K562 (cell line): ENCODE data around the gene SLAMF6. TPM values are rescaled to one million over a fixed set of nuclear protein-coding genes. Genes with fewer than 3 reads are reported as not detected.

Source experiments
- ATAC-seq: fragments of 200-7000 bp; cut with Tn5 transposase; 3 replicates; pipeline ENCODE4 v1.9.1; 2020; ENCODE audit warnings: moderate library complexity
- BruUV-seq: library from RNA; stranded (reverse); fragments of 400-500 nt; replicated peaks from 2 replicates; lab custom pipeline; 2021; lab: Mats Ljungman, UMichigan
- CTCF ChIA-PET: fragments of 300-600 bp; formaldehyde crosslinking; extraction: SDS; loops from one replicate; lab custom pipeline; 2021; ENCODE audit warnings: low intra/inter-chr PET ratio; lab: Yijun Ruan, JAX
- POLR2A ChIA-PET: fragments of 300-600, 350-650 bp; sonication (Branson Sonifier 250); formaldehyde crosslinking; extraction: SDS; loops from one replicate; lab custom pipeline; 2021; ENCODE audit warnings: antibody characterized with exemption, inconsistent platforms; lab: Yijun Ruan, JAX
- DNase-seq, 4 experiments: peaks; one replicate each; pipeline versions ENCODE4 v3.0.0 to v3.0.0-alpha.2; 2011 to 2018; ENCODE audit warnings: low spot score in 3 of 4, mixed read lengths in 3 of 4; ENCODE audit errors: extremely low read depth in 1 of 4
- FAIRE-seq: peaks from 2 replicates; lab custom pipeline; 2011; peaks lifted over from hg19 to GRCh38; lab: Jason Lieb, UNC
- H2AFZ ChIP-seq: 2 replicates; pipeline ENCODE4 v1.6.0; 2011; ENCODE audit warnings: low read depth, low read length, control low read depth, inconsistent platforms
- H3K27ac ChIP-seq: fragments of 200-600 bp; 3 replicates; pipeline ENCODE4 v1.8.0; 2011; ENCODE audit warnings: low read depth, mild to moderate bottlenecking, control low read depth, inconsistent platforms, low read length, moderate library complexity, mixed read lengths; ENCODE audit errors: extremely low read depth
- H3K27me3 ChIP-seq, 2 experiments: fragments of 300-600 bp in 1 of 2; 2 replicates in 1 of 2; 3 replicates in 1 of 2; pipeline versions ENCODE4 v1.6.0 to v1.8.0; 2011; ENCODE audit warnings: inconsistent platforms in 2 of 2, low read length in 2 of 2, mild to moderate bottlenecking in 1 of 2, mixed read lengths in 1 of 2, moderate library complexity in 1 of 2; ENCODE audit not compliant: control insufficient read depth in 2 of 2, insufficient read depth in 2 of 2
- H3K36me3 ChIP-seq: fragments of 300-600 bp; 3 replicates; pipeline ENCODE4 v1.8.0; 2011; ENCODE audit warnings: mild to moderate bottlenecking, low read length, inconsistent platforms; ENCODE audit not compliant: control insufficient read depth, insufficient read depth
- H3K4me1 ChIP-seq, 2 experiments: fragments of 200-600 bp in 1 of 2; replicated peaks in 1 of 2; 2 replicates in 1 of 2; 3 replicates in 1 of 2; pipeline versions ENCODE4 v1.5.1 to v1.8.0; 2011; ENCODE audit warnings: inconsistent platforms in 2 of 2, low read length in 2 of 2, mild to moderate bottlenecking in 1 of 2, mixed read lengths in 1 of 2, moderate library complexity in 1 of 2; ENCODE audit not compliant: control insufficient read depth in 2 of 2, insufficient read depth in 2 of 2
- H3K4me2 ChIP-seq: 2 replicates; pipeline ENCODE4 v1.6.1; 2011; ENCODE audit warnings: low read length, control low read depth, inconsistent platforms, mixed read lengths; ENCODE audit not compliant: insufficient read depth
- H3K4me3 ChIP-seq: fragments of 200-600 bp; sonication (generic), shearing (Covaris generic); 2 replicates; pipeline ENCODE4 v1.5.1; 2016; ENCODE audit warnings: control low read depth, inconsistent platforms
- H3K79me2 ChIP-seq: fragments of 200-600 bp; 3 replicates; pipeline ENCODE4 v1.8.0; 2011; ENCODE audit warnings: low read length, inconsistent platforms; ENCODE audit not compliant: control insufficient read depth, insufficient read depth
- H3K9ac ChIP-seq, 2 experiments: 2 replicates each; pipeline versions ENCODE4 v1.6.0 to v1.6.1; 2011; ENCODE audit warnings: low read depth in 2 of 2, low read length in 2 of 2, control low read depth in 1 of 2, inconsistent platforms in 1 of 2, mild to moderate bottlenecking in 1 of 2, mixed read lengths in 1 of 2; ENCODE audit not compliant: insufficient read depth in 1 of 2
- H3K9me1 ChIP-seq: one replicate; pipeline ENCODE4 v1.6.0; 2011; ENCODE audit warnings: inconsistent platforms, mild to moderate bottlenecking, low read length, moderate library complexity; ENCODE audit not compliant: control insufficient read depth, insufficient read depth
- H3K9me3 ChIP-seq: replicated peaks from 2 replicates; pipeline ENCODE4 v1.5.1; 2011; ENCODE audit warnings: low read depth, low read length, inconsistent platforms; ENCODE audit not compliant: control insufficient read depth, insufficient read depth
- H4K20me1 ChIP-seq: replicated peaks from 2 replicates; pipeline ENCODE4 v1.6.1; 2011; ENCODE audit warnings: low read length, inconsistent platforms, mixed read lengths; ENCODE audit not compliant: control insufficient read depth, insufficient read depth
- CAMTA2 ChIP-seq: fragments of 250-450 bp; sonication (Bioruptor Pico); conservative IDR thresholded peaks from 2 replicates; pipeline ENCODE4 v1.5.1; 2022
- E2F8 ChIP-seq: fragments of 450-650 bp; IDR thresholded peaks from 2 replicates; pipeline ENCODE4 v1.7.1; 2018; ENCODE audit warnings: mild to moderate bottlenecking, low read depth; ENCODE audit not compliant: partially characterized antibody
- GABPA ChIP-seq: fragments of 200-800 bp; sonication (Bioruptor generic); conservative IDR thresholded peaks from 2 replicates; pipeline ENCODE4 v1.6.1; 2016; ENCODE audit warnings: low read depth, missing genetic modification characterization, missing compliant biosample characterization
- HNRNPL ChIP-seq: fragments of 200-400 bp; formaldehyde crosslinking; IDR thresholded peaks from 2 replicates; pipeline ENCODE4 v1.6.1; 2017; ENCODE audit warnings: low read depth, mild to moderate bottlenecking, low read length
- NFIC ChIP-seq: fragments of 450-650 bp; IDR thresholded peaks from 2 replicates; pipeline ENCODE4 v1.6.1; 2017; ENCODE audit warnings: mild to moderate bottlenecking, inconsistent platforms
- PTBP1 ChIP-seq: fragments of 200-400 bp; formaldehyde crosslinking; IDR thresholded peaks from 2 replicates; pipeline ENCODE4 v1.6.1; 2017; ENCODE audit warnings: low read depth, low read length
- TFAM ChIP-seq: fragments of 250-450 bp; sonication (Bioruptor Pico); conservative IDR thresholded peaks from 2 replicates; pipeline ENCODE4 v1.5.0; 2021; ENCODE audit warnings: mild to moderate bottlenecking, moderate library complexity
- ZBTB5 ChIP-seq: fragments of 450-650 bp; IDR thresholded peaks from 2 replicates; pipeline ENCODE4 v1.6.1; 2017; ENCODE audit warnings: antibody characterized with exemption
- ZNF316 ChIP-seq: fragments of 450-650 bp; IDR thresholded peaks from 2 replicates; pipeline ENCODE4 v1.6.1; 2016
- ZNF512 ChIP-seq: IDR thresholded peaks from 2 replicates; pipeline ENCODE4 v1.6.1; 2016; ENCODE audit warnings: missing genetic modification characterization, missing compliant biosample characterization
- WGBS: fragments of 100-300 bp; shearing (Covaris generic); methylation state at CpG from one replicate; pipeline ENCODE4 v1.1.6; 2016; ENCODE audit warnings: low coverage, mixed read lengths; ENCODE audit not compliant: insufficient coverage; ENCODE audit errors: missing lambda C conversion rate; 5-methylcytosine and 5-hydroxymethylcytosine counted together
- in situ Hi-C: fragments of 300-500 bp; cut with MboI; formaldehyde crosslinking; loops from 4 replicates; pipeline ENCODE4 v1.15.0; 2018; ENCODE audit warnings: inconsistent platforms, mixed read lengths
- intact Hi-C: fragments of 100-400 bp; cut with micrococcal nuclease; formaldehyde crosslinking; loops from 2 replicates; pipeline ENCODE4 v1.14.2; 2022
- polyA plus RNA-seq, 8 experiments: library from polyadenylated mRNA; depleted of rRNA in 4 of 8; stranded (reverse) in 5 of 8; unstranded in 3 of 8; fragments of >200 nt; fragmentation: Nextera tagmentation in 2 of 8; fragmentation: Illumina TruSeq in 1 of 8; extraction: Ambion mirVana in 2 of 8; extraction: Trizol in 1 of 8; gene quantifications; 2 replicates each; pipeline versions ENCODE4 v1.2.1 to v1.2.3, GENCODE V29; 2011 to 2014; ENCODE audit warnings: inconsistent platforms in 1 of 8, missing spikeins in 1 of 8
- total RNA-seq, 7 experiments: library from RNA; depleted of rRNA in 6 of 7; stranded (reverse); fragments of >200 nt in 6 of 7; fragmentation: Illumina TruSeq in 2 of 7; extraction: Trizol in 2 of 7; gene quantifications; 2 replicates each; pipeline versions ENCODE4 v1.2.1 to v1.2.3, GENCODE V29; 2011 to 2021; ENCODE audit warnings: low replicate concordance in 1 of 7

Gene SLAMF6
- total and polyA plus RNA-seq, 9 of the 15 experiments (the other 6 are each of a cell fraction or from before 2014, with no cell fraction given), result 0.56 to 4.8 (median 1.1) TPM

- no peaks in the 10 kb centered on the region for H3K9me3 ChIP-seq
- intact Hi-C loops (no loop called here), in situ Hi-C loops (no loop called here)
- ATAC-seq, result no peak
- ChIA-PET CTCF (no interaction called here), POLR2A (interaction anchor here (0.5 to 0.8 kb wide), 3 partner anchors 9 to 356 kb away, joined by 3 to 6 read pairs (median 4); no protein-coding TSS in a partner anchor)
- no peak overlapping the region for H3K9ac ChIP-seq
- 89% methylated on average over 5 of the region's 5 CpGs for WGBS
- no peak for DNase-seq
- H3K4me1 ChIP-seq, result peaks cover 6 to 13% of the 10 kb centered on the region in 2 experiments; a peak in 3 of 5 replicates
- FAIRE-seq, result no peak
- no peaks in the 10 kb centered on the region; the same call in 2 of the 3 replicates for H3K36me3 ChIP-seq
- BruUV-seq, result no TSS peak
- no peaks in the 10 kb centered on the region for H3K9me1 ChIP-seq
- peak overlapping the region; percentile 92; the same call in 1 of the 2 replicates for H2AFZ ChIP-seq
- TF ChIP-seq E2F8 (no peak), TFAM (CRISPR knock-in tag) (no peak), NFIC (no peak), GABPA (tag) (no peak), HNRNPL (no peak), ZNF512 (tag) (no peak), ZNF316 (no peak), PTBP1 (no peak), CAMTA2 (CRISPR knock-in tag) (no peak), ZBTB5 (no peak)
- no peaks in the 10 kb centered on the region for H4K20me1 ChIP-seq
- no peaks in the 10 kb centered on the region for H3K27me3 ChIP-seq
- H3K79me2 ChIP-seq, result no peaks in the 10 kb centered on the region
- H3K4me3 ChIP-seq, result no peak overlapping the region
- H3K27ac ChIP-seq, result no peak overlapping the region
- H3K4me2 ChIP-seq, result no peak overlapping the region
Observed at GRCh38 chr1:160567341-160567740, 44.3 kb upstream of the SLAMF6 start.
